Esophagus squamous epithelium (tissue), 5 donors: ENCODE data around the gene ZNF532. TPM values are rescaled to one million over a fixed set of nuclear protein-coding genes. Genes with fewer than 3 reads are reported as not detected.

Experiments
- DNase-seq: peaks from one replicate; lab custom pipeline; 2025; lab: John Stamatoyannopoulos, UW
- H3K27ac ChIP-seq, 4 donors: fragments of 200-600 bp; sonication (generic); one replicate each; pipeline ENCODE4 v1.5.1; 2016 to 2019; ENCODE audit warnings: mild to moderate bottlenecking in 1 of 4
- H3K27me3 ChIP-seq, 4 donors: fragments of 200-600 bp; sonication (generic); 1 replicate in 3 of 4; 2 replicates in 1 of 4; pipeline versions ENCODE4 v1.5.1 to v1.6.0; 2017 to 2021; ENCODE audit warnings: antibody characterized with exemption in 1 of 4
- H3K36me3 ChIP-seq, 3 donors: fragments of 200-600 bp; sonication (generic); one replicate each; pipeline ENCODE4 v1.5.1; 2016 to 2019
- H3K4me1 ChIP-seq, 3 donors: fragments of 200-600 bp; sonication (generic); one replicate each; pipeline ENCODE4 v1.5.1; 2017 to 2019
- H3K4me3 ChIP-seq, 4 donors: fragments of 200-600 bp; sonication (generic); 1 replicate in 3 of 4; 2 replicates in 1 of 4; pipeline ENCODE4 v1.5.1; 2016 to 2019; ENCODE audit warnings: mild to moderate bottlenecking in 2 of 4, moderate library complexity in 1 of 4
- H3K9me3 ChIP-seq, 3 donors: fragments of 200-600 bp; sonication (generic); one replicate each; pipeline ENCODE4 v1.5.1; 2016 to 2019
- POLR2A ChIP-seq, 4 donors: fragments of 450-650 bp; IDR thresholded peaks; one replicate each; pipeline ENCODE4 v1.6.1; 2017; ENCODE audit warnings: antibody characterized with exemption in 4 of 4, mild to moderate bottlenecking in 4 of 4, moderate library complexity in 3 of 4
- WGBS, 2 donors: methylation state at CpG; one replicate each; pipeline ENCODE4 v1.1.5; 2018; 5-methylcytosine and 5-hydroxymethylcytosine counted together
- intact Hi-C: fragments of 100-400 bp; cut with DNase I; formaldehyde crosslinking; loops from one replicate; pipeline ENCODE4 v1.15.0; 2022
- total RNA-seq, 4 donors: library from RNA; depleted of rRNA; stranded (reverse); fragments of >200 nt; gene quantifications; one replicate each; pipeline ENCODE4 v1.1.0, GENCODE V29; 2016
- TF ChIP-seq, protein P1 (sequence below), 6 experiments: fragments of 450-650 bp in 4 of 6; fragments of 200-600 bp in 2 of 6; sonication (generic) in 2 of 6; IDR thresholded peaks; one replicate each; pipeline ENCODE4 v1.5.1; 2016 to 2019; ENCODE audit warnings: antibody characterized with exemption in 6 of 6, mild to moderate bottlenecking in 4 of 6, moderate library complexity in 4 of 6
- donor health status: DM: yes; HTN: yes; CAD: no.

The ZNF532 gene
- total RNA-seq, 4 donors from 2014 or later = 30.7 to 52.3 (median 32.6) TPM

DNA sequence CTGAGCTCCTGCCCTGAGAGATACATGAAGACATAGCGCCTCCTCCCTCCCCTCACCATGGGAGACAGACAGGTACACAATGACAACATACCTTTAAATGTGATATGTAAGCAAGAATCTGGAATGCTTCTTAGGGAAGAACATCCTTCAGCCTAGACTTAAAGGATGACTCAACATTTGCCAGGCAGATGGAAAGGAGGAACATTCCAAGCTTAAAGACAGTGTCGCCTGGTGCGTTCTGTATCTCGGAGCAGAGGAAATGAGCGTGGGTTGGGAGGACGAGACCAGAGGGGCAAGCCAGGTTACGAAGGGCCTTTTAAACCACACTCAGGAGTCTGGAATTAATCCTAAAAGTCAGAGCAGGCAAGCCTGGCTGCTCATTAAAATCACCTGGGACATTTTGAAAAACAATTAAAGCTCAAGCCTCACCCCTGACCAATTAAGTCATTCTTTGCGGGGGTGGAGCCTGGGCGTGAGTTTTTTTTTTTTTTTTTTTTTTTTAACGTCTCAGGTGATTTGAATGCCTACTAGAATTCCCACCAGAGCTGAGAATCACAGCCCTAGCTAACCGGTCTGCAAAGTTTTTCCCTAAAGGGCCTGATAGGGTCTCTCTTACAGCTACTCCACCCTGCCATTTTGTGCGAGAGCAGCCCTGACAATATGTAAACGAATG is 143.8 kb downstream of the ZNF532 start:
- Histone ChIP-seq H3K4me1 (peaks cover 0 to 13% (median 0%) of the 10 kb centered on the region in 3 donors), H3K4me3 (no peak overlapping the region), H3K27ac (no peak overlapping the region), H3K36me3 (no peaks in the 10 kb centered on the region), H3K9me3 (no peaks in the 10 kb centered on the region), H3K27me3 (no peaks in the 10 kb centered on the region)
- intact Hi-C loops = no loop called here
- DNase-seq = no peak
- TF ChIP-seq POLR2A (IDR thresholded peaks at IDR 0.05) = no peak
- TF ChIP-seq, protein P1, sequence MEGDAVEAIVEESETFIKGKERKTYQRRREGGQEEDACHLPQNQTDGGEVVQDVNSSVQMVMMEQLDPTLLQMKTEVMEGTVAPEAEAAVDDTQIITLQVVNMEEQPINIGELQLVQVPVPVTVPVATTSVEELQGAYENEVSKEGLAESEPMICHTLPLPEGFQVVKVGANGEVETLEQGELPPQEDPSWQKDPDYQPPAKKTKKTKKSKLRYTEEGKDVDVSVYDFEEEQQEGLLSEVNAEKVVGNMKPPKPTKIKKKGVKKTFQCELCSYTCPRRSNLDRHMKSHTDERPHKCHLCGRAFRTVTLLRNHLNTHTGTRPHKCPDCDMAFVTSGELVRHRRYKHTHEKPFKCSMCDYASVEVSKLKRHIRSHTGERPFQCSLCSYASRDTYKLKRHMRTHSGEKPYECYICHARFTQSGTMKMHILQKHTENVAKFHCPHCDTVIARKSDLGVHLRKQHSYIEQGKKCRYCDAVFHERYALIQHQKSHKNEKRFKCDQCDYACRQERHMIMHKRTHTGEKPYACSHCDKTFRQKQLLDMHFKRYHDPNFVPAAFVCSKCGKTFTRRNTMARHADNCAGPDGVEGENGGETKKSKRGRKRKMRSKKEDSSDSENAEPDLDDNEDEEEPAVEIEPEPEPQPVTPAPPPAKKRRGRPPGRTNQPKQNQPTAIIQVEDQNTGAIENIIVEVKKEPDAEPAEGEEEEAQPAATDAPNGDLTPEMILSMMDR (IDR thresholded peaks at IDR 0.05) = no peak
- 61% methylated on average over 13 of the region's 13 CpGs for WGBS, 2 donors

GRCh38 chr18:59009846-59010245 is 145.2 kb downstream of the ZNF532 start:
- Histone ChIP-seq H3K4me3 (no peak overlapping the region), H3K36me3 (no peaks in the 10 kb centered on the region), H3K9me3 (no peaks in the 10 kb centered on the region), H3K4me1 (peaks cover 0 to 13% (median 0%) of the 10 kb centered on the region in 3 donors), H3K27ac (no peak overlapping the region), H3K27me3 (no peaks in the 10 kb centered on the region)
- 86% methylated on average over 1 of the region's 1 CpG for WGBS, 2 donors
- DNase-seq = no peak
- TF ChIP-seq, protein P1 (IDR thresholded peaks at IDR 0.05) = no peak
- TF ChIP-seq POLR2A (IDR thresholded peaks at IDR 0.05) = no peak
- intact Hi-C loops = no loop called here

- TF ChIP-seq POLR2A (IDR thresholded peaks at IDR 0.05) = no peak
- TF ChIP-seq, protein P1 (IDR thresholded peaks at IDR 0.05) = no peak
These were observed 146.6 kb downstream of the ZNF532 start for GRCh38 chr18:59011289-59011688.

DNA sequence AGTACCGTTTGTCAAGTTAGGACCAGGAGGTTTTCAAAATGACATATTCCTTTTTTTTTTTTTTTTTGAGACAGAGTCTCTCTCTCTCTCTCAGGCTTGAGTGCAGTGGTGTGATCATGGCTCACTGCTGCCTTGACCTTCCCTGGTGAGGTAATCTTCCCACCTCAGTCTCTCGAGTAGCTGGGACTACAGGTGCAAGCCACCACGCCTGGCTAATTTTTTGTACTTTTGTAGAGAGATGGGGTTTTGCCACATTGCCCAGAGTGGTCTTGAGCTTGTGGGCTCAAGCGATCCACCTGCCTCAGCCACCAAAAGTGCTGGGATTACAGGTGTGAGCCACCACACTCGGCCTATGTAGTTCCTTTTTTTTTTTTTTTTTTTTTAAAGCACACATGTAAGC is 147.1 kb downstream of the ZNF532 start:
- no peak overlapping the region for H3K4me3 ChIP-seq
- peaks cover 0 to 4% (median 0%) of the 10 kb centered on the region in 3 donors for H3K4me1 ChIP-seq
- H3K27me3 ChIP-seq = no peaks in the 10 kb centered on the region
- H3K9me3 ChIP-seq = no peaks in the 10 kb centered on the region
- no peaks in the 10 kb centered on the region for H3K36me3 ChIP-seq
- no peak overlapping the region for H3K27ac ChIP-seq
- no peak for DNase-seq
- intact Hi-C loops = no loop called here
- TF ChIP-seq, protein P1 (IDR thresholded peaks at IDR 0.05) = no peak
- no peak for TF ChIP-seq POLR2A (IDR thresholded peaks at IDR 0.05)
- WGBS, 2 donors = 87 to 89% methylated on average over 5 of the region's 5 CpGs

More at GRCh38 chr18:59011289-59011688, 146.6 kb downstream of the ZNF532 start:
- peaks cover 0 to 4% (median 0%) of the 10 kb centered on the region in 3 donors for H3K4me1 ChIP-seq
- H3K36me3 ChIP-seq = no peaks in the 10 kb centered on the region
- no peak for DNase-seq
- intact Hi-C loops = no loop called here
- H3K27me3 ChIP-seq = no peaks in the 10 kb centered on the region
- 84 to 93% methylated on average over 4 of the region's 4 CpGs for WGBS, 2 donors
- no peak overlapping the region for H3K27ac ChIP-seq
- H3K9me3 ChIP-seq = no peaks in the 10 kb centered on the region
- H3K4me3 ChIP-seq = no peak overlapping the region

GRCh38 chr18:59012815-59013705 is 148.4 kb downstream of the ZNF532 start:
- no peaks in the 10 kb centered on the region for H3K36me3 ChIP-seq
- H3K4me1 ChIP-seq = peaks cover 0 to 4% (median 0%) of the 10 kb centered on the region in 3 donors
- no peak overlapping the region for H3K4me3 ChIP-seq
- no peaks in the 10 kb centered on the region for H3K9me3 ChIP-seq
- intact Hi-C loops = no loop called here
- H3K27ac ChIP-seq = no peak overlapping the region
- WGBS, 2 donors = 38 to 76% methylated on average over 1 to 5 of the region's 6 CpGs
- DNase-seq = no peak
- TF ChIP-seq, protein P1 (IDR thresholded peaks at IDR 0.05) = no peak
- no peak for TF ChIP-seq POLR2A (IDR thresholded peaks at IDR 0.05)
- H3K27me3 ChIP-seq = no peaks in the 10 kb centered on the region
